Measurements from ENCODE around the gene RPS27A. TPM values are rescaled to one million over a fixed set of nuclear protein-coding genes. Genes with fewer than 3 reads are reported as not detected.
"Not testable (repeated sequence)": the region's sequence is repeated elsewhere in the genome, so short reads cannot be mapped to it uniquely, and the experiment has no call there.

The RPS27A gene
- total RNA-seq: 1,000 to 10,000 TPM; 1,558 to 6,047 (median 2,035) TPM
- 1,000 to 10,000 TPM; 1,925 to 4,758 TPM for polyA plus RNA-seq
- long read RNA-seq, donor 1, transcript RPS27A-203 (5 exons, 796 nt): minor isoform, 74 of 867 reads
- long read RNA-seq, donor 1, transcript RPS27A-205 (2 exons, 590 nt): minor isoform, 6 of 867 reads
- long read RNA-seq, donor 1, transcript RPS27A-201 (6 exons, 1,071 nt): major isoform, 738 of 867 reads
- long read RNA-seq, donor 1, partial matches to known transcripts: 17 of 867 reads
- long read RNA-seq, donor 1, other reads (novel, unspliced or antisense): 29 of 867 reads
- long read RNA-seq, donor 2, transcript RPS27A-203 (5 exons, 796 nt): minor isoform, 135 of 1,680 reads
- long read RNA-seq, donor 2, transcript RPS27A-201 (6 exons, 1,071 nt): major isoform, 986 of 1,680 reads
- long read RNA-seq, donor 2, transcript RPS27A-208 (5 exons, 580 nt): minor isoform, 9 of 1,680 reads
- long read RNA-seq, donor 2, partial matches to known transcripts: 181 of 1,680 reads
- long read RNA-seq, donor 2, other reads (novel, unspliced or antisense): 364 of 1,680 reads
- long read RNA-seq, donor 3, transcript RPS27A-201 (6 exons, 1,071 nt): major isoform, 1,252 of 1,396 reads
- long read RNA-seq, donor 3, transcript RPS27A-203 (5 exons, 796 nt): minor isoform, 98 of 1,396 reads
- long read RNA-seq, donor 3, partial matches to known transcripts: 13 of 1,396 reads
- long read RNA-seq, donor 3, other reads (novel, unspliced or antisense): 32 of 1,396 reads

DNA sequence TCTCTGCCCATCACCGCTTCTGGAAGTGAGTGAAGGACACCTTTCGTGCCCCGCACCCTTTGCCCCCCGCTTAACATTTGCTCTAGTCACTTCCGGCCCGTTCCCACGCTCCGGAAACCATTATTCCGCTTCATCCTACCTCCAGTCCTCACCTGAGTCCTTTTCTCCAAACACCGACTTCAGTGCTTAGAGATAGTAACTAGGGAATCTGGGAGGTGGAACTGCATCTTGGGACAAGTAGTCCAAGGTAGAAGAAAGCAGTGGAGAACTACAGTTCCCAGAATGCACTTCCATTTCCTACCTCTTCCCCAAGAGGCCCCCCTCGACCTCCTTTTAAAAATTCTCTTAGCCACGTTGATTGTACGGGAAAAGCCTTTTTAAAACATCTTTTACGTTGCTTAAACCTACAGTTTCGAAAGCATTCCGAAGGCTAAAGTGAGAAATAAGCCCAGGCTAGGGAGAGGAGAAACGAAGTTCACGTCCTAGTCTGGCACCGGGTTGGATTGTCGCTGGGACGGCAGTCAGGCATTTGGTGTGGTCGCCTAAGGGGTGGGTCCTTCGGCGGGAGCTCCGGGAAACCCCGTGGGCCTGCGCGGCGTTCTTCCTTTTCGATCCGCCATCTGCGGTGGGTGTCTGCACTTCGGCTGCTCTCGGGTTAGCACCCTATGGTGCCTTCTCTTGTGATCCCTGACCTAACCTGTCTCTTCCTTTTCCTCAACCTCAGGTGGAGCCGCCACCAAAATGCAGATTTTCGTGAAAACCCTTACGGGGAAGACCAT is at the start of gene RPS27A, which contains the start of gene CLHC1:
Gene RPS27A, plus strand, starts transcription at position 605 of the 779 bp plus-strand sequence. Its CDS starts 137 bp downstream, at position 742.
Gene CLHC1, minus strand, starts transcription at position 210 of the 779 bp plus-strand sequence. CDS start 9,882 bp downstream, outside the sequence.
- peaks cover 8% of the 10 kb centered on the region for H3K4me1 ChIP-seq (ENCODE audit: insufficient read depth)
- no peaks in the 10 kb centered on the region for H3K9me3 ChIP-seq
- peak within 1 kb of the TSS; percentile 26 to 91 for H3K27ac ChIP-seq
- intact Hi-C loops (cut with DNase I): no loop called here
- peak within 1 kb of the TSS; percentile 87 for H3K4me3 ChIP-seq
- no peaks in the 10 kb centered on the region for H3K27me3 ChIP-seq
- WGBS, 3 donors: 0% methylated on average over 37 of the region's 37 CpGs
- peak; percentile 84 for TF ChIP-seq POLR2A (IDR thresholded peaks at IDR 0.05)
- peak; percentile 74 for TF ChIP-seq EP300 (IDR thresholded peaks at IDR 0.05)
- TF ChIP-seq, protein P1, sequence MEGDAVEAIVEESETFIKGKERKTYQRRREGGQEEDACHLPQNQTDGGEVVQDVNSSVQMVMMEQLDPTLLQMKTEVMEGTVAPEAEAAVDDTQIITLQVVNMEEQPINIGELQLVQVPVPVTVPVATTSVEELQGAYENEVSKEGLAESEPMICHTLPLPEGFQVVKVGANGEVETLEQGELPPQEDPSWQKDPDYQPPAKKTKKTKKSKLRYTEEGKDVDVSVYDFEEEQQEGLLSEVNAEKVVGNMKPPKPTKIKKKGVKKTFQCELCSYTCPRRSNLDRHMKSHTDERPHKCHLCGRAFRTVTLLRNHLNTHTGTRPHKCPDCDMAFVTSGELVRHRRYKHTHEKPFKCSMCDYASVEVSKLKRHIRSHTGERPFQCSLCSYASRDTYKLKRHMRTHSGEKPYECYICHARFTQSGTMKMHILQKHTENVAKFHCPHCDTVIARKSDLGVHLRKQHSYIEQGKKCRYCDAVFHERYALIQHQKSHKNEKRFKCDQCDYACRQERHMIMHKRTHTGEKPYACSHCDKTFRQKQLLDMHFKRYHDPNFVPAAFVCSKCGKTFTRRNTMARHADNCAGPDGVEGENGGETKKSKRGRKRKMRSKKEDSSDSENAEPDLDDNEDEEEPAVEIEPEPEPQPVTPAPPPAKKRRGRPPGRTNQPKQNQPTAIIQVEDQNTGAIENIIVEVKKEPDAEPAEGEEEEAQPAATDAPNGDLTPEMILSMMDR (IDR thresholded peaks at IDR 0.05): peak in 2 of 3 donors; percentile 22 to 31
- H3K36me3 ChIP-seq: no peaks in the 10 kb centered on the region
- peak; percentile 90 to 95 (median 93) for DNase-seq

DNA sequence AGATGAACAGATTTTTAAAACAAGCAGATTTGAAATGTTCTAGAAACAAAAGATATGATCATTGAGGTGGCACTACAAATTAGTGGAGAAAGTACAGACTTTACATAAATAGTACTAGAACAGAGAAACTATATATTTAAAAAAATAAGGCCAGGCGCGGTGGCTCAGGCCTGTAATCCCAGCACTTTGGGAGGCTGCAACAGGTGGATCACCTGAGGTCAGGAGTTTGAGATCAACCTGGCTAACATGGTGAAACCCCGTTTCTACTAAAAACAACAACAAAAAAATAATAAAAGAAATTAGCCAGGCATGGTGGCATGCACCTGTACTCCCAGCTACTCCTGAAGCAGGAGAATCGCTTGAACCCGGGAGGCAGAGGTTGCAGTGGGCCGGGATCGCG is 45.7 kb upstream of the RPS27A start:
- not testable (repeated sequence) for H3K36me3 ChIP-seq

GRCh38 chr2:55191888-55192287 is 40.6 kb upstream of the RPS27A start:
- H3K36me3 ChIP-seq; H3K4me1 ChIP-seq (ENCODE audit: insufficient read depth); DNase-seq; intact Hi-C loops (cut with DNase I); H3K27ac ChIP-seq; H3K9me3 ChIP-seq; H3K27me3 ChIP-seq; H3K4me3 ChIP-seq: not testable (repeated sequence)
- 98 to 99% (median 98%) methylated on average over 2 of the region's 2 CpGs for WGBS, 3 donors

More for the DNA sequence above, 45.7 kb upstream of the RPS27A start:
- H3K27ac ChIP-seq; H3K27me3 ChIP-seq; H3K4me1 ChIP-seq (ENCODE audit: insufficient read depth); H3K4me3 ChIP-seq; DNase-seq; H3K9me3 ChIP-seq; intact Hi-C loops (cut with DNase I): not testable (repeated sequence)
- 81 to 89% (median 85%) methylated on average over 8 of the region's 8 CpGs for WGBS, 3 donors

DNA sequence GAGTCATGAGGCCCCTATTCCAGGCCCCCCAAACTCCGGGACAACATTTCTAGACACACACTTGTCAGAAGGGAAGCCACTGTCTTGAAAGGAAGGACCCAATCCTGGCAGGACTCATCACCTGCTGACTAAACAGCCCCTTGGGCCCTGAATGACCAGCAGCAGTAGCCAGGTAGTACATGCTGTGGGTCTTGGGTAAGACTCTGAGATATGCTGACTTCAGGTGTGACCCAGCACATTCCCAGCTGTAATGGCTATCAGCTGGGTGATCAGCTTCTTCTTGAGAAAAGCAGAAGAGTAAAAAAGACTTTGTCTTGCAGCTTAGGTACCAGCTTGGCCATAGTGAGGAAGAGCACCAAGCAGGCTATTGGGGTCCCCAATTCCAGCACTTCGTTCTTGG is 36.0 kb upstream of the RPS27A start:
- no peak for TF ChIP-seq EP300 (IDR thresholded peaks at IDR 0.05)
- TF ChIP-seq POLR2A (IDR thresholded peaks at IDR 0.05): no peak
- TF ChIP-seq, protein P1 (IDR thresholded peaks at IDR 0.05): no peak
- 94 to 96% (median 95%) methylated on average over 2 of the region's 2 CpGs for WGBS, 3 donors
- intact Hi-C loops (cut with DNase I): no loop called here

DNA sequence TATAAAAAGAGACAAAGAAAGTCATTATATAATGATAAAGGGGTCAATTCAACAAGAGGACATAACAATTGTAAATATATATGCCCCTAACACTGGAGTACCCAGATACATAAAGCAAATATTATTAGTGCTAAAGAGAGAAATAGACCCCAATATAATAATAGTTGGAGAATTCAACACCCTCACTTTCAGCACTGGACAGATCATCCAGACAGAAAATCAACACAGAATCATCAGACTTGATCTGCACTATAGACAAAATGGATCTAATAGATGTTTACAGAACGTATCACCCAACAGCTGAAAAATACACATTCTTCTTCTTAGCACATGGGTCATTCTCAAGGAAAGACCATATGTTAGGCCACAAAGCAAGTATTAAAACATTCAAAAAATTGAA is 32.1 kb upstream of the RPS27A start:
- no peak for TF ChIP-seq POLR2A (IDR thresholded peaks at IDR 0.05)
- TF ChIP-seq, protein P1 (IDR thresholded peaks at IDR 0.05): no peak
- TF ChIP-seq EP300 (IDR thresholded peaks at IDR 0.05): no peak
- Histone ChIP-seq H3K27me3 (no peaks in the 10 kb centered on the region), H3K36me3 (no peaks in the 10 kb centered on the region), H3K9me3 (no peaks in the 10 kb centered on the region), H3K27ac (no peak overlapping the region), H3K4me3 (no peak overlapping the region), H3K4me1 (ENCODE audit: insufficient read depth) (no peaks in the 10 kb centered on the region)
- WGBS, 3 donors: 96 to 97% (median 97%) methylated on average over 1 of the region's 1 CpG
- no peak for DNase-seq
- intact Hi-C loops (cut with DNase I): no loop called here

More for the DNA sequence above, 36.0 kb upstream of the RPS27A start:
- H3K4me3 ChIP-seq: no peak overlapping the region
- H3K9me3 ChIP-seq: no peaks in the 10 kb centered on the region
- H3K27ac ChIP-seq: no peak overlapping the region
- H3K27me3 ChIP-seq: no peaks in the 10 kb centered on the region
- no peak for DNase-seq
- H3K4me1 ChIP-seq (ENCODE audit: insufficient read depth): no peaks in the 10 kb centered on the region
- H3K36me3 ChIP-seq: no peaks in the 10 kb centered on the region

All from ovary (tissue), 10 donors.